ENCODE results near the gene GAPVD1.
"Not testable (repeated sequence)": the region's sequence is repeated elsewhere in the genome, so short reads cannot be mapped to it uniquely, and the experiment has no call there.

GAPVD1 gene

GRCh38 chr9:125316359-125316758 is 54.7 kb downstream of the GAPVD1 start:
- DNase-seq: not testable (repeated sequence)

GRCh38 chr9:125317704-125318103 is 56.1 kb downstream of the GAPVD1 start:
- no peak for DNase-seq

- no peak for DNase-seq
Measured at GRCh38 chr9:125321496-125321895, 59.9 kb downstream of the GAPVD1 start.

GRCh38 chr9:125323615-125324014 is 62.0 kb downstream of the GAPVD1 start:
- DNase-seq: no peak

- DNase-seq: no peak
Measured at GRCh38 chr9:125325826-125326225, 64.2 kb downstream of the GAPVD1 start.

- no peak for DNase-seq
Measured at GRCh38 chr9:125329978-125330377, 68.4 kb downstream of the GAPVD1 start.

- DNase-seq: no peak
Measured at GRCh38 chr9:125330587-125330986, 69.0 kb downstream of the GAPVD1 start.

GRCh38 chr9:125332527-125332926 is 70.9 kb downstream of the GAPVD1 start:
- no peak for DNase-seq

GRCh38 chr9:125337236-125337635 is 75.6 kb downstream of the GAPVD1 start:
- no peak for DNase-seq

GRCh38 chr9:125338929-125339328 is 77.3 kb downstream of the GAPVD1 start:
- DNase-seq: no peak

- no peak for DNase-seq
Measured at GRCh38 chr9:125341566-125341965, 79.9 kb downstream of the GAPVD1 start.

- no peak for DNase-seq
Measured at GRCh38 chr9:125343518-125344275, 82.1 kb downstream of the GAPVD1 start.

GRCh38 chr9:125346080-125346732 is 84.6 kb downstream of the GAPVD1 start:
- no peak for DNase-seq

GRCh38 chr9:125355601-125356000 is 94.0 kb downstream of the GAPVD1 start:
- DNase-seq: no peak

- DNase-seq: no peak
Measured at GRCh38 chr9:125356032-125356431, 94.4 kb downstream of the GAPVD1 start.

- no peak for DNase-seq
Measured at GRCh38 chr9:125359011-125359410, 97.4 kb downstream of the GAPVD1 start.

- no peak for DNase-seq
Measured at GRCh38 chr9:125360601-125361000, 99.0 kb downstream of the GAPVD1 start.

GRCh38 chr9:125361837-125362531 is 100.4 kb downstream of the GAPVD1 start:
- DNase-seq: no peak

GRCh38 chr9:125366676-125367075 is 105.0 kb downstream of the GAPVD1 start:
- DNase-seq: no peak

GRCh38 chr9:125370786-125371185 is 109.2 kb downstream of the GAPVD1 start:
- DNase-seq: no peak

GRCh38 chr9:125372441-125373226 is 111.0 kb downstream of the GAPVD1 start:
- no peak for DNase-seq

- peak; percentile 16 for DNase-seq
Measured at GRCh38 chr9:125374443-125375309, 113.0 kb downstream of the GAPVD1 start.
